Stimulated activated CD4-positive, alpha-beta T cell treated with anti-CD3 and anti-CD28 coated beads, Interleukin-12 subunit alpha, Interleukin-12 subunit beta, amount 100 ng/mL, for 4 hours (primary cell): ENCODE data around the gene VWA8.

ENCODE experiments used
- DNase-seq: peaks from one replicate; pipeline ENCODE4 v3.0.0-alpha.2; 2020

Gene VWA8

DNA sequence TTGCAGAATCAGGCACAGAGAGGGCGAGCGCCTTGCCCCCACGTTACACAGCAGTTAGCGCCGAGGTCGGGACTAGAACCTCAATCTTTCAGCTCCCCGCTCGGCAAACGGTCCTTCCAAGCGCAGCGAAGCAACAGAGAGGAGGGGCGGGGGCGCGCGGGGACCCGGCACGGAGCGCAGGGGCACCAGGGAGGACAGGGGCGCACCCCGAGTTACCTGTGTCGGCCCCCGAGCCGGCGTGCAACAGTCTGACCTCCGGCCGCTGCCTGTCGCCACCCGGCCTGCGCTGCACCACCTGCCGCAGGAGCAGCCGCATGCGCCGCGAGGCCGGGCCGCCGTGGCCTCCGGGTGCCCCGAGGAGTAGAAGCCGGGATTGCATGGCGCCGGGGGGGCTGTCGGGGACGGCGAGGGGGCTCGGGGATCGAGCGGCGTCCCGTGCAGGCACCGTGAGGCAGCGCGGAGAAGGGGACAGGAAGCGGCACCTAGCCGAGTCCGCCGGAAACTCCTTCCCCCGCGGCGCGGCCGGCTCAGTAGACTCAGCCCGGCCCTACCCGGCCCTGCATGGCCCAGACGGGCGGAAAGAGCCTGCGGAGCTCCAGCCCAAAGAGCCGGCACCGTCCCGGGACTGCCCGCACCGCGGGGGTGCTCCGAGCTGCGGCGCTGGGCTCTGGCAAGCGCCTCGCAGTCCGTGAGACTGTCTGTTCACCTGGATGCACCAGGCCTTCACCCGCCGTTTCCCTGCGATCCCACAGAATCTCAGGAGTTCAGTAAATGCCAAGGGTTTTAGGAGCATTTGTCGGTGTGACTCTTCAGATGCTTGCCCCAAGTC lies at the start of gene VWA8:
Gene VWA8, minus strand, starts transcription at position 473 of the 829 bp plus-strand sequence. Its CDS starts 94 bp downstream, at position 379.
- peak; percentile 82 for DNase-seq

DNA sequence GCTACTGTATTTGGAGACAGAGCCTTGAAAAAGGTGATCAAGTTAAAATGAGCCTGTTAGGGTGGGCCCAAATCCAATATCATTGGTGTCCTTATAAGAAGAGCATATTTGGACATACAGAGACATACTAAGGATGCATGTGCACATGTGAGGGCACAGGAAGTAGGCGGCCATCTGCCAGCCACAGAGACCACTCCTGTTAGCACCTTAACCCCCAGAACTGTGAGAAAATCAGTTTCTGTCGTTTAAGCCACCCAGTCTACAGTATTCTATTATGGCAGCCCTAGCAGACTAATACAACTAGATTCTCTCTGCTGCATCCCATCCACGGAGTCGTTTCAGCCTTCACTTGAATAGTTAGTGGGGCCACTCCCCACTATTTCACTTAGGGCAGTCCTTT lies 48.1 kb upstream of the VWA8 start:
- no peak for DNase-seq

DNA sequence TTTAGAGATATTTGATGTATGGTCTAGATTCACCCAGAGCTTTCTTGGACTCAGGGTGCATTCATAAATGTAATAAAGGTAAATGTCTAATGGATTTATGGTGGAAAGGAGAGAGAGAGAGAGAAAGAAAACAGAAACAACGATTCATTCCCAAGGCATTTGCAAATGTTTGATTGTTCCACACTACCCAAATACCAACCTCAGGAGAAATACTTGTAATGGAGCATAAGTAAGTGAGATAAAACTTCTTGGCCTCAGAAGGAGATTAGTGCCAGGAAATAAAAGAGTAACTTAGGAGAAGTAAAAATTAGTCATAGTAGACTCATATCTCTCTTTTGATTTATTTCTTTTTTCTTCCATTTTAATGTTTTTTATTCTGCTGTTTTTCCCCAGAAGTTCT lies 46.9 kb upstream of the VWA8 start:
- no peak for DNase-seq

DNA sequence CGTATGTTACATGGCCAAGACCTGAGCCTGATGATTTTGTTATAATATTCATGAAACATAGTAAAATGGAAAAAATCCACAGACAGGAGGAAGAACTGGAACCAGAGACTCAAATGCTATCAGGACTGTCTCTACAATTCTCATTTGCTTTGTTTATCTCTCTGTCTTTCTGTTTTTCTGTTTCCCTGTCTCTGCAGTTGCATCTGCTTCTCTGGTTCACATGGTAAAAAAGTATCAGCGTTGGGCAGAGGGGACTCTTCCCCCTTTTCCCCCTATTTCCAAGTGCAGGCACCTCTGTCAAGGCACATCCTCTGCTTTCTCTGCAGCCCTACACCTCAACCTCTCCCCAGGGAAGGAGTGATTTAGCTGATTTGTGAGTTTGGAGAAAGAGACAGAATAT lies 41.2 kb upstream of the VWA8 start:
- no peak for DNase-seq

DNA sequence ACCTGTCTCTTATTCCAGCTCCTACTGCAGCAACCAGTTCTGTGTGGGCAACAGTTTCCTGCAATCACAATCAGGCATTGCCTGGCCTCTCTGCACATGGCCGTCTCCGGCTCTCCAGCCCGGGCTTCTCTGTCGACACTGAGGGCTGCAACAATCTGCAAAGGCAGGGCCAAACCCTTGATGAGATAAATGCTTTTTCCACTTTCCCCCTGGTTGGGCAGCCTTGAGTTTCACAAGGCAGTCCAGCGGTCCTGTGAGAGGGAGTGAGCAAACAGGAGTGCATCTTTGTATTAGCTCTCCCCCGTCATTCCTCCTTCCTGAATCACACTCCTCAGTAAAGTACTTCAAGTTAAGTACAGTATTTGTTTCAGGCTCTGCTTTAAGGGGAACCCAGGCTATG lies 40.7 kb upstream of the VWA8 start:
- DNase-seq = no peak

DNA sequence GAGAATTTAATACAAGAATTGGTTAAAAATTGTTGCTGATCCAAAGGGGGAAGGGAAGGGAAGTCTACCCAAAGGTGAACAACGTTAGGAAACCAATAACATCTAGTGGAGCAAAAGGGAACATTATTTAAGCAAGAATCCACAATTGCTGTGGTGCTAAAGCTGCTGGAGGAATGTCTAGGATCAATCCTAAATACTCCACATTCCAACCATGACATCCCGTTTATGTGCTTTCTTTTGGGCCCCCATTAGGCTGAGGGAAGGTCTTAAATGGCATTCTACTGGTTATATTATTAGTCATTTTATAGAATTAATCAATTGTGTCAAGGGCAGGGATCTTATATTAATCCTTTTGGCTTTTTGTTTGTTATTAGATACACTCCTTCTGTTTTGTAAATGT lies 39.9 kb upstream of the VWA8 start:
- DNase-seq = no peak

DNA sequence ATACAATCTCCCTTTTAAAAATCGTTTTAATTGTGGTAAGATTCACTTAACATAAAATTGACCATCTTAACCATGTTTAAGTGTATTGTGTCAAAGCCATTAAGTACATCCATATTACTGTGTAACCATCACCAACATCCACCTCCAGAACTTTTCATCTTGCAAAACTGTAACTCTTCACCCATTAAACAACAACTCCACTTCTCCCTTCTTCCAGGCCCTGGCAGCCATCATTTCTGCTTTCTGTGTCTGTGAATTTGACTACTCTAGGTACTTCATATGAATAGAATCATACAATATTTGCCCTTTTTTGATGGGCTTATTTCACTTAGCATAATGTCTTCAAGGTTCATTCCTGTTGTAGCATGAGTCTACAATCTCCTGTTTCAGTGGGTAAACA lies 36.5 kb upstream of the VWA8 start:
- no peak for DNase-seq

DNA sequence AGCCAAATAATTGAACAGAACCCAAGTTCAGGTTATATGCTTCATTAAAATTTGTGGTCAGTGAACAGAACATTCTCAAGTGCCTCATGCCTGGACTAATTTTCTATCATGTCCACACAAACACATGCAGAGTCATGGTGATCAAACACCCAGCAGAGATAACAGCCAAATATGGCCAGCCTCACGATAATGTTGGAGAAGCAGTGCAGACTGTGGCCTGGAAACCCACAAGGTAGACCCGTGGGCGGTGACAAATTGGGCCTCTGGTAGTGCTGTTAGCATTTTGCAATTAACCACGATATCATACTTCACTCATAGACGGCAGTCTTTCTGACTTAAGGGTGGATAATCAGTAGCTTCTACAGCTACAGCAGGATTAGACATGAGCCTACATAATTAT lies 35.0 kb upstream of the VWA8 start:
- no peak for DNase-seq

DNA sequence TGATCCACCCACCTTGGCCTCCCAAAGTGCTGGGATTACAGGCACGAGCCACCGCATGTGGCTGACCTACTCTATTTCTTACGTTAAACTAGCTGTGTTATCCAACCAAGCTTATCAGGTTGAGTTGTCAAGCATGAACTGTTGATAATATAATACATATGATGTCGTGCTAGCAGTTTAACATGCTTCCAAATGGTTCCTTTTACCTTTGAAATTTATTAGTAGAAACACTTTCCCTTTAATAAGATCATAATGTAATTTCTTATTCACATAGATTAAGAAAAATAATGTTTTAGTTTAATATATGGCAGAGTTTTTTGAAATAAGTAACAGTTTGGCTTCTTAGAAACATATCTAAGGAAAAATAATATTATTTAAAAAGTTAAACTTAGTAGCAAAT lies 34.4 kb upstream of the VWA8 start:
- no peak for DNase-seq

DNA sequence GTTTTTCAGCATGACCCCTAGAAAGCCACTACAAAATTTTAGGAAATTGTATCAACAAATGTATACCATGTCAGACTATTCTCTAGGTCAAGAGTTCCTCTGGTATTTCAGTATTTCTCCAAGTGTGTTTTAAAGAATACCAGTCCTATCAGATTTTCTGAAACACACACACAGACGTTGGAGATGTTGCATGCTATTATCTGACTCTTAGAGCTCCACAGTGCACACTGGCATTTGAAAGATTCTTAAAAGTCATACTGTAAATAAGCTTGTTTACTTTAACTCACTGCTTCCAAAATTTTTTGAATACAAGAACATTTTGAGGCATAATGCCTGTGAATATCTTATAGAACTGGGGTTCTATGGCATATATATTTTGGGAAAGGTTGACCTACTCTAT lies 33.8 kb upstream of the VWA8 start:
- DNase-seq = no peak

DNA sequence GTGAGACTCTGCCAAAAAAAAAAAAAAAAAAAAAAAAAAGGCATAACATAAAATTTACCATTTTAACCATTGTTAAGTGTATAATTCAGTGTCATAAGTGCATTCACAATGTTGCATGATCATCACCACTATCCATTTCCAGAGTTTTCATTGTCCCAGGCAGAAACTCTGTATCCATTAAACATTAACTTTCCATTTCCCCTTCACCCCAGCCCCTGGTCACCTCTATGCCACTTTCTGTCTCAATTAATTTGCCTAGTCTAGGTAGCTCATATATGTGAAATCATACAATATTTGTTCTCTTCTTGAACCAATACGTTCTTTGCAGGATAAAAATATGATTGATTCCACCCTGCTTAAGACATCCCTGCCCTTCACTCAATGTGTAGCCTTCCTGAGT lies 31.0 kb upstream of the VWA8 start:
- no peak for DNase-seq

DNA sequence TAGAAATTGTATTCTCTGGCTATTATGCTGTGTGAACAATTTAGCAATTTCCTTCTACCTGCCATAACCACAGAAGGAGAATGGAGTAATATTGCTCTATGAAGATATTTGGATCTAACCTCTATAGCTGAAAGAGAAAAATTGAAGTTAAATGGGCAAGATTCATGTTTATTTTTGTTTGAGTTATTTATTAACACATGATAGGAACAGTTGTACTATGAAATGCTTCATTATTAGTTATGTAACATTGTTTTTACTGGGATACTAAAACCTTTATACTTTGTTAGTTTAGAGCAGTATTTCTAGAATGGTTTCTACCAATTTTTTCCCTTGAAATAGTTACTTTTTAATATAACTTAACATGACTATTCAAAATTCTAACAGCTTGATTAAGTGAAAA lies 27.3 kb upstream of the VWA8 start:
- no peak for DNase-seq

DNA sequence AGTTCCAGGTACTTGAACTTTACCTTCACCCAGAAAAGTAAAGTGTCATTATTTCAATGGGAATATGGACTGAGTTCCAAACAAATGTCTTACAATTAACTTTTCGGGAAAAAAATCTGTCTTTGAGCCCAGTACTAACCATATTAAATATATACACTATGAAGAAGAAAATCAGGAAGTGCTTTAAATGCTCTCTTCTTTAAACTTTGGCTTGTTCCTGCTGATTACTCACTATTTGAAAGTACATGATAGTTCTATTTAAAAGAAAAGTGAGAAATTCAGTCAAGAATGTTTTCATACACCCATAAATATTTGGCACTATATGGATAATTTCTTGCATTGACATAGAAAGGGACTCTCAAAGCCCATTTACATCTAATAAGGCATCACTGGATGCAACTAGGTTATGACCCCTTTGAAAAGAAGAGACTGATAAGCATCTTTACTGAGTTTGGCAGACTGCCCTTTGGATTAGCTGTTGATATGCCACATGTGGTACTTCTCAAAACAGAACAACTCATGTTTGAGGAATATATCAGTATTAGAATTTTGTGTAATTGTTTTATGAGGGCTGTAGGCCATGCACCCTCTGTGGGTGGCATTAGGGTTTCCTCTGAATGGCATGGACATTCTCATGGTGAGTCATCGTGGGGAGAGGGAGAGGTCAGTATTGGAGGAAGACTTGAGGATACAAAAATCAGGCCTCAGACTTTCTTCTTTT lies 25.0 kb upstream of the VWA8 start:
- DNase-seq = no peak

DNA sequence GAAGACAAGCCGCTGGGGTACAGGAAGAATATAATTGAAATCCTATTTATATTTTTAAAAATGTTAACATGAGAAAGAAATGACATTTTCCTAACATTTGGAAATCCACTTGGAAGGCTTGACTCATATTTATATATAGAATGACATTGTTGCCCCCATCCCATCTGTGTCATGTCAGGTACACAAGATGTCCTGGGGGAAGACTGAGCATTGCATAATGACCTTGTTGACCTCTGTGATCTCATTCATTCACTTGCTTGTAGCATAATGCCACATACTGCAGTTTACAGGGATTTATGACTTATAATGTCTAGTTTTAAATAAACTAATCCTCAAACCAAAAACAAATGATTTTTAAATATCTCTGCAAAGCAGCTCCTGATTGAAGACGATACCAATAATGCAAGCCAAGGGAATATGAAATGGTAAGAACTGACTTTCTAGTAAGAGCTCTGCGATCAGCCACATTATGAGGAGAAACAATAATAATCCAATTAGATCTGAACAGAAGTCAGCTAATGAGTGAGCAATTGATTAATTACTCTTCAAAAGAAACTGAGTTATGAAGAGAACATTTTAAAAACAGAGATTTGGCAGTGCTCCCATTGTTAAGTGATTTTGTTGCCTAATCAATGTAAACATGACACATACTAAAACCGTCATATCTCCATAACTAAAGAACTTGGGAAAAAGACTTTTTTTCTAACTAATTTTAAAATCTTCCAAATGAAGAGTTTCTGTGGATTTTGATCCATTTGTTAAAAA lies 21.2 kb upstream of the VWA8 start:
- DNase-seq = no peak

DNA sequence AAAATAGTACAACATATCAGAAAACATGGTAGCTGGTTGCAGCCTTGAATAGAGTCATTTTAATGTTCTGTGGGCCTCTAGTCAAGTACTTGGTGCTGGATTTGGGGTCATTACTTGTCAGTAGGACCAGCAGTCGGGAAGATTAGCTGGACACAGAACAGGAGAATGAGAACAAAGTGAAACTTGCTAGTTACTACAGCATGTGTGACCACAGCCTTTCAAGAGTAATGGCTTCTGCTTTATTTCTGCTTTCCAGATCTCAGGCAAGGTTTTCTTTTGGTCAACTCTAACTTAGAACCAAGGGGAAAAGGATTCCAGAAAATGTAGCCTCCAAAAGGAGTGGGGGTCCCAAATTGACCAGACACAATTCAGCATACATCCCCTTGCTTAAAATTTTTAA lies 17.1 kb upstream of the VWA8 start:
- no peak for DNase-seq

DNA sequence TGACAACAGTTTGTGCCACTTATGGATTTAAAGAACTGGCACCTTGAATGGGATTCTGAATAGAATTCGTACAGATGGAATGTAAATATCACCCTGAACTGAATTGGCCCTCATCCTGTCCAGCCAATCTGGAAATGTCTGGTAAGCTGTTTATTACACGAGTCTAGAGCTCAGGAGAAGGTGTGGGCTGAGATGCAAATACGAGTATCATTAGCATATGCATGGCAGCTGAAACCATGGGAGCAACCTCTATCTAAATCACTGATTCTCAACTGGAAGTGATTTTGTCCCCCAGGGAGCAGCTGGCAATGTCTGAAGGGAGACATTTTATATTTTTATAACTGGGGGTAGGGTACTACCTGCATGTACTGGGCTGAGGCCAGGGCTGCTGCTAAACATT lies 15.6 kb upstream of the VWA8 start:
- no peak for DNase-seq

DNA sequence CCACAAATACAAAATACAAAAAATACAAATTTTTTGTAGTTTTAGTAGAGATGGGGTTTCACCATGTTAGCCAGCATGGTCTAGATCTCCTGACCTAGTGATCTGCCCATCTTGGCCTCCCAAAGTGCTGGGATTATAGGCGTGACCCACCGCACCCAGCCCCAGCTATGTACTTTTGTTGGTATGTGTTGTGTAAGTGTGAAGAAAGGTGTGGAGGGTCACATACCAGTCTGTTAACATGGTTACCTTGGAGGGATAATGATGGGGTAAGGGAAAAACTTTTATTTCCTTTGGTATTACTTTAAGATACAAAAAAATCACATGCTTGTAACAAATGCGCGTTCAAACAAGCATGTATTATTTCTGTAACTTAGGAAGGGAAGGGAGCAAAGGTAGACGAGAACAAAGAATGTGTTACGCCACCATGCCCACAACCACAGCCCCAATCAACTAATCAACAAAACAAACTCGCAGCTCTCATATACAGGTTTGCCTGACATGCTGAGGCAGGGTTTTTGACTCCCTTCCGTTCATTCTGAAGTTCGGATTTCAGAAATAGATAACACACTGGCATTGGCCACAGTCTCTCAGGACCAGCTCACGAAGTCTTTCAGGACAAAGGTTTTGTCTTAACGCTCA lies 13.5 kb upstream of the VWA8 start:
- no peak for DNase-seq

DNA sequence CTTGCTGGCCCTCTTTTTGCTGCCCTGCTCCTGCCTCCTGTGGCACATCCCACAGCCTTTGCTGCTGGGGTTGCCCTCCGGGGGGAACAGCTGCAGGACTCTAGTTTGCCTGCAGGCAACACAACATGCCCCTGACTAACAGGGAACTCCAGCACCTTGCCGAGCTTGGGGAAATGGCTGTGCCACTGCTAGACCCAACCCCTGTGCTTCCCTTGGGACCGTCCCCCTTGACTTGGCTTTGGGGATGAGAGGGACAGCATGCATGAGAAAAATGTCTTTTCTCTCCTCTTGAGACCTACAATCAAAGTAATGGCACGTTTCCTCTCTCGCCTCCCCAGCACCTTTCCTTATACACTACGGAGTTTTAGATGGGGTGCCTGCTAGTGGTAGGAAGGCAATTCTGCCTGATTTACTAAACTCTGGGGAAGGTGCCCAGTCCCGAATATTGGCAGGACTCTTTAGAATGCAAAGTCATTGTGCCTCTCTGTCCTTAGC lies 12.4 kb upstream of the VWA8 start:
- DNase-seq = no peak

DNA sequence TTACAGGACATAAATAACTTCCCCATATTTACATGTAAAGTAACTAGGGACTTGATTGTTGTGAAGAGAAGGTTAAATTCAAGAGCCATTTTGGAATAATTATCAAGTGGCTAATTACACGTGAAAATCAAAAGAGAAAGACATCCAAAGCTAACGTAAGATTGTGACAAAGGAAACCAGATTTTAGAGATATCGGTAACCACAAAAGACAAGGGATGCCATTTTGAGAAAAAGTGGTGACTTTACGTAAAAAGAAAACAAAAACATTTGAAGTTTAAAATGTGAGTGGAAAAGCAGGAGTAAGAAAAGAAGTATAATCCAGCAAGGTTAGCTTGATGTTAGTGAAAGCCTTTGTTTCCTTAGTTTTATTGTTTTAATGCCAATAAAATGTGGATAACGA lies 10.9 kb upstream of the VWA8 start:
- DNase-seq = no peak

DNA sequence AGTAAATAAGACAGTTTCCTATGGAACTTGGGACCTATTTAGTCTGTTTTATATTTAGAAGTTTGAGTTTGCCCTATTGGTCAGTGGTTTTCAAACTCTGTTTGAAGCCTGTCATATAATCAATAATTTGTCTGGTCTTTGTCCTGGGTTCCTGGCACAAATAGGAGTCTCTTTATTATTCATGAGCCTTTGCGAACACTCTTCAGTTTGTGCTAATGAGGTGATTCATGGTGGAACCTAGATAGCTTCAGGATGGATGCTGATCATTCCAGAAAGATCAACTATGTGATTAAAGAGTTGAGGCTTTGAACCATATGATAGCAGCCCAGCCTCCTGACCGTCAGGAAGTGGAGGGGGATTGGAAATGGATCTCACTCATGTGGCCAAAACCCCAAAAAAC lies 10.0 kb upstream of the VWA8 start:
- DNase-seq = no peak

DNA sequence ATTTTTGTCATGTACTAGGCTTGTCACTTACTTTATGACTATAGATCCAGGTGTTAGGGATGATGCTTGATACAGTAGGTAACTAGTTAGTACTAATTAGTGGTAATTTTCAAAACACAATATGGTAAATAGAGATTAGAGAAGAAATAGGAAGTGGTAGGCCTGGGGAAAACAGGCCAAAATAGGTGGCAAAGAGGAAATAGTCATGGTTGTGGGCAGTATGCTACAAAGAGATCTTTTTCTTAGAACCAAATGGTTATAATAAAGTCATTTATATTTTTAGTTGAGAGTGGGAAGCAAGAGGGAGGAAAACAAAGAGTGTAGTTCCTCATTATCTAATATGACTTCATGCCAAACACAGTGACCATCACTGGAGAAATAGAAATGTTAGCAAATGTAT lies 9.1 kb upstream of the VWA8 start:
- no peak for DNase-seq

DNA sequence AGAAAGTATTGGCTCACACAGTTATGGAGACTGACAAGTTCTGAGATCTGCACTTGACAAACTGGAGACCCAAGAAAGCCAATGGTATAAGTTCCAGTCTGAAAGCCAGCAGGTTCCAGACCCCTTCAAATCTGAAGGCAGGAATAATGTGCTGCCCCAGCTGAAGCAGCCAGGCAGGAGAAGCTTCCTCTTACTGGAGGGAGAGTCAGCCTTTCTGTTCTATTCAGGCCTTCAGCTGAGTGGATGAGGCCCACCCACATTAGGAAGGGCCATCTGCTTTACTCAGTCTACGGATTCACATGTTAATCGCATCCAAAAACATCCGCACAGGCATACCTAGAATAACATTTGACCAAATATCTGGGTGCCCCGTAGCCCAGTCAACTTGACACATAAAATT lies 8.2 kb upstream of the VWA8 start:
- no peak for DNase-seq

DNA sequence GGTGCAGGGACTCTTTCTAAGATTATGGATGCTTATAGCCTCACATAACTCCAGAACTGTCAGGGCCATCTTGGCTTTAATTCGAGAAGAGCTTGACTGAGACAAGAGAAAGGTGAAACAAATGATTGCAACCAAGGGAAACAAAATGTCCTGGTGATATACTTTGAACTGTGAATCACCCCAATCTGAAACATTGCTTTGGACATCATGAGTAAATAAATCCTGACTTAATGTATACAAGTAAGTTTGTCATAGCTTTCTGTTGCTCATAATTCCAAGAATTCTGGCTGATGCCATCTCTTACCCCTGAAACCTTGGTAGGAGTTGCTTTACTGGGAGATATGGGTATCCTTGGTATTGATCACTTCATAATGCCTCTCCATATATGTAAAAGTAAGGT lies 5.8 kb upstream of the VWA8 start:
- DNase-seq = no peak
